GM12891 (cell line): ENCODE measurements around the gene SLC22A17.

ENCODE experiments used
- PAX5 ChIP-seq: IDR thresholded peaks from 2 replicates; pipeline ENCODE4 v1.6.1; 2011; ENCODE audit warnings: low read length, moderate library complexity, mild to moderate bottlenecking; ENCODE audit not compliant: insufficient read depth, severe bottlenecking
- POLR2A ChIP-seq: IDR thresholded peaks from 2 replicates; pipeline ENCODE4 v1.6.1; 2011; ENCODE audit warnings: low read depth, low read length, control low read depth
- POLR2AphosphoS5 ChIP-seq: IDR thresholded peaks from 2 replicates; pipeline ENCODE4 v1.6.1; 2011; ENCODE audit warnings: low read depth, low read length, control low read depth
- SPI1 ChIP-seq: IDR thresholded peaks from 2 replicates; pipeline ENCODE4 v1.6.1; 2011; ENCODE audit warnings: low read depth, low read length, control low read depth
- TAF1 ChIP-seq: IDR thresholded peaks from 2 replicates; pipeline ENCODE4 v1.6.1; 2011; ENCODE audit warnings: low read depth, low read length, control low read depth

- TF ChIP-seq SPI1 (no peak), PAX5 (no peak), POLR2A (peak; percentile 77), POLR2AphosphoS5 (peak; percentile 69), TAF1 (peak; percentile 1; the same call in 1 of the 2 replicates)
Measured at GRCh38 chr14:23321572-23322547, 30.8 kb downstream of the SLC22A17 start.
